HG02852 (cell line): ENCODE results near the gene PALM.
"Not testable (repeated sequence)": the region's sequence is repeated elsewhere in the genome, so short reads cannot be mapped to it uniquely, and the experiment has no call there.

Experiments
- ATAC-seq: cut with Tn5 transposase; IDR thresholded peaks from one replicate; pipeline ENCODE4 v1.9.1; 2021; ENCODE audit warnings: mild to moderate bottlenecking, moderate library complexity; ENCODE audit not compliant: unreplicated experiment

Gene PALM

DNA sequence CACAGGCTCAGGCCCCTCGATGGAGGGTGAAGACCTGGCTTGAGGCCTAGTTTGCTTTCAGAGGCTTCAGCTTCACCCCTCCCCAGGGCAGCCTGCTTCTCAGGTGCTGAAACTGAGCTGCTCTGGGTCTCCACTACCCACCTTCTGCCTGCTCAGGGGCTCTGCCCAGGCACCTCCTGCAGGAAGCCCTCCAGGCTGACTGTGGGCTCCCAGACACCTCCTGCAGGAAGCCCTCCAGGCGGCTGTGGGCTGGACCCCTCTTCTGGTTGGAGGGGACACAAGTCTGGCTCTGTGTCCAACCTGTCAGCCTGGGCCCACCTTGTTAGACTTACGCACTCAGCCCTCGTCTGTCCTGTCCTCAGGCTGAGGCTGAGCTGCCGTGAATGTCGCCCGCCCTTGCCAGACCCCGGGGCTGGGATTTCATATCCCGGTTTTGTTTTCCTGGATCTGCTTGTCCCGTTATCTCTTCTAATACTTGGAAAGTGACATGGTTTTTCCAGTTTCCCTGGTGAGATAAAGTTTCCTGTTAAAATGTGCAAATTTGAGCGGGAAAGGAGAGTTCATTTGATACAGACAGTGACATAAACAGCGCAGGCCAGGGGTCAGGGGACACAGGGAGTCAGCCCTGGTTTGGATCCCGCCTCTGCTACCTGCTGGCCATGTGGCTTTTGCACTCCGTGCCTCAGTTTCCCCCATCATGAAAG, 21.4 kb downstream of the PALM start:
- ATAC-seq: no peak

DNA sequence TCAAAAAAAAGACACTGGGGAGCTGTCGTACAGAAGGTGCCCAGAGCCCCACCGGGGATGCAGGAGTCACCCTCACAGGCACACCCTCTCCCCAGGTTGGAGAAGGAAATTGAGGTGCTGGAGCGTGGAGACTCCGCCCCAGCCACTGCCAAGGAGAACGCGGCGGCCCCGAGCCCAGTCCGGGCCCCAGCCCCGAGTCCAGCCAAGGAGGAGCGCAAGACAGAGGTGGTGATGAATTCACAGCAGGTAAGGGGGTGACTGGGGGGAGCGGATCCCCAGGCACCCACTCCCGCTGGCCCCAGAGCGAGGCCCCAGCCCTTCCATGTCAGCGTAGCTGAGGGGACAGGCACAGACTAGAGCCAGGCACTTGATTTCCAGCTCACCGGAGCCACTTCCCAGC, 22.3 kb downstream of the PALM start:
- no peak for ATAC-seq

DNA sequence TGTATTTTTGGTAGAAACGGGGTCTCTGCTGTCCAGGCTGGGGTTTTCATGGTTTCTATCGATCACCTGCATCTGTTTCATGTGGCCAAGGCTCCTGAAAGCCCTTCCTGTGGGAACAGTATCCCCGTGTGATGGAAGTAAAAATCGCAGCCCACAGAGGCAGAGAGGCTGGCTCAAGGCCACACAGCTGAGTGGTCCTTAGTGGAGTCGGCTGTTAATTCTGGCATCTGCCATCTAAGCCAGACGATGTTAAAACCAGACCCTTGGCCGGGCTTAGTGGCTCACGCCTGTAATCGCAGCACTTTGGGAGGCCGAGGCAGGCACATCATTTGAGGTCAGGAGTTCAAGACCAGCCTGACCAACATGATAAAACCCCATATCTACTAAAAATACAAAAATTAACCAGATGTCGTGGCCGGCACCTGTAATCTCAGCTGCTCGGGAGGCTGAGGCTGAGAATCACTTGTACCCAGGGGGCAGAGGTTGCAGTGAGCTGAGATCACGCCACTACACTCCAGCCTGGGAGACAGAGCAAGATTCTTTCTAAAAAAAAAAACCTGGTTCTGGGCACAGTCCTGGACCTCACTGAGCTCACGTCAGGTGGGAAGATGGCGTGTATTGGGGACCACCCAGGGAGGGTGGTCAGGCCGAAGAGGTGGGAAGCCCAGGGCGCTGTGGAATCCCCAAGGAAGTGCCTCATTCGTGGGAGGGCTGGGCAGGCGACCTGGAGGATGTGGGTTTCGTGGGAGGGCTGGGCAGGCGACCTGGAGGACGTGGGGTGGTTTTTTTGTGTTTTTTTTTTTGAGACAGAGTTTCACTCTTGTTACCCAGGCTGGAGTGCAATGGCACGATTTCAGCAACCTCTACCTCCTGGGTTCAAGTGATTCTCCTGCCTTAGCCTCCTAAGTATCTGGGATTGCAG, 23.7 kb downstream of the PALM start:
- no peak for ATAC-seq

DNA sequence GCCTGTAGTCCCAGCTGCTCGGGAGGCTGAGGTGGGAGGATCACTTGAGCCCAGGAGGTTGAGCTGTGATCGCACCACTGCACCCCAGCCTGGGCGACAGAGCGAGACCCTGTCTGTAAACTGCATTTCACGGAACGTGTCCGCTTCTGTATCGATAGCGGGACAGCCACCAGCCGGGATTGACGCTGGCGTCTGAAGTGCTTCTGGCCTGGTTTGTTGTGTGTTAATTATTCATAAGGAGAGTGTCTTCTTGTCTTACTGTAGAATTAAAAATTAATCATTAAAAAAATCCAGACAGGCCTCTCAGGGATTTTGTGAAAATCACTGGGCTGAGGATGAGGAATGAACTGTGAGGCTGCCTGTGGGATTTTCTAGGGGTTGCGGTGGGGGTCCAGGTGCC, 26.0 kb downstream of the PALM start:
- ATAC-seq: no peak

- no peak for ATAC-seq
These were observed 27.4 kb downstream of the PALM start for GRCh38 chr19:736125-736524.

DNA sequence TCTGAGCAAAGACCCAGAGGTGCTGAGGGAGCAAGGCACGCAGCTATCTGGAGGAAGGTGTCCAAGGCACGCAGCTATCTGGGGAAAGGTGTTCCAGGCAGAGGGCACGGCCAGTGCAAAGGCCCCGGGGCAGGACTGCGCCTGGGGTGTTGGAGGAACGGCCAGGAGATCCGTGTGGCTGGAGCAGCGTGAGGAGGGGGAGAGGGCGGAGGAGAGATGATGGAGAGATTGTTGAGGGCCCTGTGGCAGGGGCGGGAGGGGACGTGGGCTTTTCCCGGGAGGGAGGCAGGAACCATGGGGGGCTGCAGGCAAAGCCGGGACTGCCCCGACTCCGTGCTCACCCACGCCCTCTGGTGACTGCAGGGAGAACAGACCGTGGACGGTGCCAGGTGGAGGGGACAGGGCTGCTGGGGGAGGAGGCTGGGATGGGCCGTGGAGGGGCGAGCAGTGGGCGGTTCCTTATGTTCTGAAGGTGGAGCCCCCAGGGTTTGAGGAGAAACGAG, 28.9 kb downstream of the PALM start:
- ATAC-seq: no peak

DNA sequence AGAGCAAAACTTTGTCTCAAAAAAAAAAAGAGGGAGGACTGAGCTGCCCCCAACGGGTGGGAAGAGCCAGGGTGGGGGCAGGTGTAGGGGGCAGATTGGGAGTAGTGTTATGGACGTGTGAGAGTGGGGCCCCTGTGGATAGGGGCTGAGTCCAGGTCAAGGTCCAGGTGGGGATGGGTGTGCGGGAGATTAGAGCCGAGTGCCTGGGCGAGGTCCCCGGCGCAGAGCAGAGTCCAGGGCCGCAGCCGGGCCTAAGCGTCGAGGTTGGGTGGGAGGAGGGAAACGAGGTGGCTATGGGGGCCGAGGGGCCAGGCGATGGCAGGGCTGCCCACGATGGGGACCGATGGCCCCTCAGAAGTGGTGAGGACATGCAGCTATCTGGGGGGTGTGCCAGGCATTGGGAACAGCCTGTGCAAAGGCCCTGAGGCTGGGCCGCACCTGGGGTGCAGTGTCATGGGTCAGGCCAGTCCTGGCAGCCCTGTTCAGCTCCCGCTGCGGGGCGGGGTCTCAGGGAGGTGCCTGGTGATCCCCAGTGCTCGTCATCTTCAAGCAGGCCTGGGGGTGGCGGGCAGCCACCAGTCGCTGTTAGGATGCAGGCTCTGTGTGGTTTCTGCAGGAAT, 29.9 kb downstream of the PALM start:
- ATAC-seq: no peak

DNA sequence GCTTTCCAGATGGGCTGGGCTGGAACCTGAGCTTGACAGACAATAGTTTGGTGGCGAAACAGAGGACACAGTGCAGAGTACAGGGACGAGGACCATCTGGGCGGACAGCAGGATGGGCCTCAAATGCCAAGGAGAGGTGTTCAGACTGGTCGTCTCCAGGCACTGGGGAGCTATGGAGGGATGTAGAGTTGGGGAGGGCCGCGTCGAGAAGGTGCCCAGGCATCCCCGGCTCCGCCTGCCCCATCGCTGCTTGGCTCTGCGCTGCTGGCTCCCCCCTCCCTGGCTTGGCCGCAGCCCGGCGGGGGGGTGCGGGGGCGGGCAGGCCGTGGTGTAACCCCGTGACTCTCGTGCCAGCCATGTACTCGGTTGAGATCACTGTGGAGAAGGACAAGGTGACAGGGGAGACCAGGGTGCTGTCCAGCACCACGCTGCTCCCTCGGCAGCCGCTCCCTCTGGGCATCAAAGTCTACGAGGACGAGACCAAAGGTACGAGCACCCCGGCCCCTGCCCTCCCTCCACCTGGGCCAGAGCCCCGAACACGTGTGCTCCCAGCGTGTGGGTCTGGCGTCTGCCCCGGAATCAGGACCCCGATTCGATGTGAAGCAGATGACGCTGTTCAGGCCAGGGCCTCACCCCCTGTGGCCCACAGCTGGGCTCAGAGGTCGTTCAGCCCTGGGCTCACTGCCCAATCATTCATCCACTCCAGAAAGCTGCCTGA, 31.4 kb downstream of the PALM start:
- no peak for ATAC-seq

DNA sequence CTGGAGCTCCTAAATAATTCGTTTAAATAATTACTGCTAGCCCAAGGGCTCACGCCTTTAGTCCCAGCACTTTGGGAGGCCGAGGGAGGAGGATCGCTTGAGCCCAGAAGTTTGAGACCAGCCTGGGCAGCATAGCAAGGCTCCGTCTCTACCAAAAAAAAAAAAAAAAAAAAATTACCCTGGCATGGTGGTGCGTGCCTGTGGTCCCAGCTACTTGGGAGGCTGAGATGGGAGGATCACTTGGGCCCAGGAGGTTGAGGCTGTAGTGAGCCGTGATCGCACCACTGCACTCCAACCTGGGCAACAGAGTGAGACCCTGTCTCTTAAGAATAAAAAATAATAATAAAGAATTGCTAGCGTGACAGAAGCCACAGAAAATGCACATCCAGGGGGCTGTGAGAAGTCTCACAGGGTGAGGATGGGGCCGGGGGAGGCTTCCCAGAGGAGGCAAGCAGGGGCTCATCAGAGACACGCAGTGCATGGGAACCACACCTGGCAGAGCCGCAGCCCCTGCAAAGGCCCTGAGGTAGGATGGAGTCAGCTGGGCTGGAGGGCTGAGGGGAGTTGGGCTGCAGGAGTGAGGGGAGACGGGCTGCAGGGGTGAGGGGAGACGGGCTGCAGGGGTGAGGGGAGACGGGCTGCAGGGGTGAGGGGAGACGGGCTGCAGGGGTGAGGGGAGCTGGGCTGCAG, 32.2 kb downstream of the PALM start:
- not testable (repeated sequence) for ATAC-seq

GRCh38 chr19:741506-742131, 32.9 kb downstream of the PALM start:
- ATAC-seq: no peak

GRCh38 chr19:742540-743075, 33.9 kb downstream of the PALM start:
- ATAC-seq: no peak

GRCh38 chr19:743168-743687, 34.5 kb downstream of the PALM start:
- no peak for ATAC-seq

DNA sequence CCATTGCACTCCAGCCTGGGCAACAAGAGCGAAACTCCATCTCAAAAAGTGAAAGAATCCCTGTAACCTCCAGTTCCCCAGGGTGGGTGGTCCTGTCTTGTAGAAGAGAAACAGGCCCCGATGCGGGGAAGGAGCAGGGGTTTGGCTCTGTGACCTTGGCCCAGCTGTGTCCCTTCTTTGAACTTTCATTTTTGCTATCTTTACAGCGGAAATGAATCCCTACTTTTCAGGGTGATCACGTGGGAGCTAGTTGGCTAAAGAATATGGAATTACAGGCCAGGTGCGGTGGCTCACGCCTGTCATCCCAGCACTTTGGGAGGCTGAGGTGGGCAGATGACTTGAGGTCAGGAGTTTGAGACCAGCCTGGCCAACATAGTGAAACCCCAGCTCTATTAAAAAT, 36.4 kb downstream of the PALM start:
- ATAC-seq: not testable (repeated sequence)

DNA sequence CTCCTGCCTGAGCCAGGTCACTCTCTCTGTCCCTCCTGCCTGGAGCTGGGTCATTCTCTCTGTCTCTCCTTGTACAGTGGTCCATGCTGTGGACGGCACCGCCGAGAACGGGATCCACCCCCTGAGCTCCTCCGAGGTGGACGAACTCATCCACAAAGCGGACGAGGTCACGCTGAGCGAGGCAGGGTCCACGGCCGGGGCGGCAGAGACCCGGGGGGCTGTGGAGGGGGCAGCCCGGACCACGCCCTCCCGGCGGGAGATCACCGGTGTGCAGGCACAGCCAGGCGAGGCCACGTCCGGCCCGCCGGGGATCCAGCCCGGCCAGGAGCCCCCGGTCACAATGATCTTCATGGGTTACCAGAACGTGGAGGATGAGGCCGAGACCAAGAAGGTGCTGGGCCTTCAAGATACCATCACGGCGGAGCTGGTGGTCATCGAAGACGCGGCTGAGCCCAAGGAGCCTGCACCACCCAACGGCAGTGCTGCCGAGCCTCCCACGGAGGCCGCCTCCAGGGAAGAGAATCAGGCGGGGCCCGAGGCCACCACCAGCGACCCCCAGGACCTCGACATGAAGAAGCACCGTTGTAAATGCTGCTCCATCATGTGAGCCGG, 37.6 kb downstream of the PALM start:
- no peak for ATAC-seq

DNA sequence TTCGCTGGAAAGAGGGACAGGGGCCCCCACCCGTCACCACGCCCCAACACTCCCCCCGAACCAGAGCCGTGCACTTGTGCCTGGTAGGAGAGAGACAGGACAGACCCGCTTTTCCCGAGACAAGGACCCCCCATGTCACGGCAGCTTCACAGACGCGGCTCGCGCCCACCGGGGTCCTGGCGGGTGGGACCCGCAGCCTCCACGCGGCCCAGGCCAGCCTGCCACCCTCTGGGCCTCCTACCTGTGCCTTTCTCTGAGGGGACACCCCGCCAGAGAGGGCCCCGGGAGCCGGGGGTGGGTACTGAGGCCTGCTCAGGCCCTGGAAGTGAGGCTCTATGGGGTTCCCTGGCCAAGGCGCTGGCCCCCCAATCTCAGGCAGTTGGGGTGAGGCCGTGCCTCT, 38.2 kb downstream of the PALM start:
- no peak for ATAC-seq

DNA sequence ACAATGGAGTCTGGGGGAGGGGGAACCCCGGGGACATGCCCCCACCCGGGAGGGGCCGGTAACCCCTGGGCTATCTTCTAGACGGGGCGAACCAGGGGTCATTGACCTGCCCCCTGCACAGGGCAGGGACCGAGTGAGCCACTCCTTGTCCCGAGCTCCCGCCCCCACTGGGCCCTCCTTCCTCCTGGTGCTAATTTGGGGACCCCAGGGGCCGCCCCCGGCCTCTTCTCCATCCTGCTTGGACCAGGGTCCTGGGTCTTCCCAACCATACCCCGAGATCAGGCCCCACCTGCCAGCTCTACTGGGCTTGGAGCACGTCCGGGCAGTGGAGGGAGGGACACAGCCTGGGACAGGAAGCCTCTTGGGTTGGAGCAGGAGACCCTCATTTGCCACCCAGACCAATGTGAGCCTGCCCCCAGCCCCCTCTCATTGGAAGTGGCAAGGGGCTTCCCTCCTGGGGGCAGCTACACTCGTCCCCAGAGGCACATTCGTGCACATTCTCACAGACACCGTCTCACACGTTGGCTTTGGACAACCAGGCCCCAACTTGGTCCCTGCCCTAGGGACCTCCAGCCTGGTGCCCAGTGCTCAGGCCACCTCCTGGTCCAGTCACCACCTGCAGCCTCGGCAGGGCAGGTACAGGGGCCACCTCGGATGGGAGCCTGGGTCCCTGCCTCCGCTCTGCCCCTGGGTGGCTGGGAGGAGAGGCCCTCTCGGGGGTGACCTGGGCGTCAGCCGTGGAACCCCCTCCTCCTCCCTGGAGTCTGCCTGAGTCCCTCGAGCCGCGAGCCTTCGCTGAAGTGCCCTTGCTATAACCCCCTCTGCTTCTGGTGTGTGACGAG, 38.9 kb downstream of the PALM start:
- ATAC-seq: no peak

DNA sequence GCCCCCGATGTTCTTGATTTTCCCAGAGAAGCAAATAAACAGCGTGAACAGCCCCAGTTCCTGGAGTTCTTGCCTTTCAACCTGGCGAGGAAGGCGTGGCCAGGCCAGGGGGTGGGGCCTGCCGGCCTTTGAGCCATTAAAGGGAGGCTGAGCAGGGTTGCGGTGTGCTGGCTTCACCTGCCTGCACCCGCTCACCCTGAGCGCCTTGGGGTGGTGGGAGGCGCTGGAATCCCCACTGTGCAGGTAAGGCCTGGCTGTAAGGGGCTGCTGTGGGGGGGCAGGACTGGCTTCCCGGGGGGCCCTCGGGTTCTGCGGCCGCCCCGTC, 39.5 kb downstream of the PALM start:
- ATAC-seq: no peak

- ATAC-seq: no peak
These were observed 41.1 kb downstream of the PALM start for GRCh38 chr19:749811-750210.
